ENCODE measurements around the gene CSNK2B.

CSNK2B gene

GRCh38 chr6:31715022-31715958, 49.4 kb downstream of the CSNK2B start, which contains the start of gene LY6G6D:
LY6G6D (plus strand) TSS chr6:31715348; CDS start chr6:31715356, 8 bp downstream.
- TF ChIP-seq LEF1 (IDR thresholded peaks at IDR 0.05; ENCODE audit: borderline replicate concordance), result no peak
- TF ChIP-seq FOXM1 (IDR thresholded peaks at IDR 0.05; ENCODE audit: borderline replicate concordance), result no peak
- ChIA-PET CTCF (interaction anchor here (2.2 kb wide), 1 partner anchor 15 kb away, joined by 13 read pairs; the partner anchor contains the start of gene DDAH2), POLR2A (interaction anchor here (0.9 to 5.2 kb wide), 7 partner anchors 8 to 112 kb away, joined by 3 to 43 read pairs (median 3); partner anchors contain the start of genes ABHD16A, HSPA1B, LY6G6F and MPIG6B)
- no peak for DNase-seq (ENCODE audit: extremely low spot score)

- CTCF ChIA-PET, result interaction anchor here (0.6 kb wide), 1 partner anchor 383 kb away, joined by 5 read pairs; no protein-coding TSS in a partner anchor
- POLR2A ChIA-PET, result no interaction called here
- DNase-seq (ENCODE audit: extremely low spot score), result no peak
- no peak for TF ChIP-seq ELF4 (IDR thresholded peaks at IDR 0.05)
- TF ChIP-seq SUZ12 (IDR thresholded peaks at IDR 0.05), result no peak
- no peak for TF ChIP-seq BHLHE40 (IDR thresholded peaks at IDR 0.05; ENCODE audit: borderline replicate concordance)
- TF ChIP-seq TARDBP (IDR thresholded peaks at IDR 0.05), result no peak
- TF ChIP-seq CTBP1 (IDR thresholded peaks at IDR 0.05; ENCODE audit: borderline replicate concordance), result no peak
- TF ChIP-seq NFRKB (IDR thresholded peaks at IDR 0.05), result no peak
Measured at GRCh38 chr6:31717499-31718222, 51.8 kb downstream of the CSNK2B start.

- TF ChIP-seq ARNT (IDR thresholded peaks at IDR 0.05), result no peak
- TF ChIP-seq FOXK2 (IDR thresholded peaks at IDR 0.05), result no peak
- TF ChIP-seq SUZ12 (IDR thresholded peaks at IDR 0.05), result no peak
- TF ChIP-seq FOXM1 (IDR thresholded peaks at IDR 0.05; ENCODE audit: borderline replicate concordance), result no peak
- no peak for TF ChIP-seq NFRKB (IDR thresholded peaks at IDR 0.05)
- TF ChIP-seq SP1 (IDR thresholded peaks at IDR 0.05), result no peak
- no peak for TF ChIP-seq ELF4 (IDR thresholded peaks at IDR 0.05)
- TF ChIP-seq LEF1 (IDR thresholded peaks at IDR 0.05; ENCODE audit: borderline replicate concordance), result no peak
- TF ChIP-seq ZNF384 (IDR thresholded peaks at IDR 0.05), result no peak
- TF ChIP-seq HDGF (IDR thresholded peaks at IDR 0.05; ENCODE audit: borderline replicate concordance), result no peak
- no peak for TF ChIP-seq CTBP1 (IDR thresholded peaks at IDR 0.05; ENCODE audit: borderline replicate concordance)
- TF ChIP-seq BHLHE40 (IDR thresholded peaks at IDR 0.05; ENCODE audit: borderline replicate concordance), result no peak
- no peak for TF ChIP-seq L3MBTL2 (conservative IDR thresholded peaks at IDR 0.05)
- TF ChIP-seq FOXA1 (IDR thresholded peaks at IDR 0.05), result no peak
- CTCF ChIA-PET, result interaction anchor here (0.6 kb wide), 1 partner anchor 382 kb away, joined by 5 read pairs; no protein-coding TSS in a partner anchor
- POLR2A ChIA-PET, result no interaction called here
- DNase-seq (ENCODE audit: extremely low spot score), result no peak
Measured at GRCh38 chr6:31718265-31718664, 52.4 kb downstream of the CSNK2B start.

- ChIA-PET CTCF (no interaction called here), POLR2A (no interaction called here)
- no peak for TF ChIP-seq FOXA1 (IDR thresholded peaks at IDR 0.05)
- TF ChIP-seq LEF1 (IDR thresholded peaks at IDR 0.05; ENCODE audit: borderline replicate concordance), result no peak
- TF ChIP-seq PKNOX1 (IDR thresholded peaks at IDR 0.05), result no peak
- TF ChIP-seq BHLHE40 (IDR thresholded peaks at IDR 0.05; ENCODE audit: borderline replicate concordance), result no peak
- no peak for TF ChIP-seq L3MBTL2 (conservative IDR thresholded peaks at IDR 0.05)
- no peak for TF ChIP-seq CTBP1 (IDR thresholded peaks at IDR 0.05; ENCODE audit: borderline replicate concordance)
- TF ChIP-seq TARDBP (IDR thresholded peaks at IDR 0.05), result no peak
- no peak for TF ChIP-seq ELF4 (IDR thresholded peaks at IDR 0.05)
- no peak for TF ChIP-seq ZNF384 (IDR thresholded peaks at IDR 0.05)
- TF ChIP-seq SP1 (IDR thresholded peaks at IDR 0.05), result no peak
- no peak for TF ChIP-seq NFRKB (IDR thresholded peaks at IDR 0.05)
- no peak for TF ChIP-seq HDGF (IDR thresholded peaks at IDR 0.05; ENCODE audit: borderline replicate concordance)
- no peak for TF ChIP-seq FOXK2 (IDR thresholded peaks at IDR 0.05)
- no peak for TF ChIP-seq FOXM1 (IDR thresholded peaks at IDR 0.05; ENCODE audit: borderline replicate concordance)
- TF ChIP-seq SUZ12 (IDR thresholded peaks at IDR 0.05), result no peak
- TF ChIP-seq ARNT (IDR thresholded peaks at IDR 0.05), result no peak
- no peak for DNase-seq (ENCODE audit: extremely low spot score)
Measured at GRCh38 chr6:31719001-31719400, 53.1 kb downstream of the CSNK2B start.
